ENCODE results near the gene HTR1E. TPM values are rescaled to one million over a fixed set of nuclear protein-coding genes. Genes with fewer than 3 reads are reported as not detected.
"Not testable (repeated sequence)": the region's sequence is repeated elsewhere in the genome, so short reads cannot be mapped to it uniquely, and the experiment has no call there.

HTR1E gene, protein sequence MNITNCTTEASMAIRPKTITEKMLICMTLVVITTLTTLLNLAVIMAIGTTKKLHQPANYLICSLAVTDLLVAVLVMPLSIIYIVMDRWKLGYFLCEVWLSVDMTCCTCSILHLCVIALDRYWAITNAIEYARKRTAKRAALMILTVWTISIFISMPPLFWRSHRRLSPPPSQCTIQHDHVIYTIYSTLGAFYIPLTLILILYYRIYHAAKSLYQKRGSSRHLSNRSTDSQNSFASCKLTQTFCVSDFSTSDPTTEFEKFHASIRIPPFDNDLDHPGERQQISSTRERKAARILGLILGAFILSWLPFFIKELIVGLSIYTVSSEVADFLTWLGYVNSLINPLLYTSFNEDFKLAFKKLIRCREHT
- total RNA-seq: not detected

DNA sequence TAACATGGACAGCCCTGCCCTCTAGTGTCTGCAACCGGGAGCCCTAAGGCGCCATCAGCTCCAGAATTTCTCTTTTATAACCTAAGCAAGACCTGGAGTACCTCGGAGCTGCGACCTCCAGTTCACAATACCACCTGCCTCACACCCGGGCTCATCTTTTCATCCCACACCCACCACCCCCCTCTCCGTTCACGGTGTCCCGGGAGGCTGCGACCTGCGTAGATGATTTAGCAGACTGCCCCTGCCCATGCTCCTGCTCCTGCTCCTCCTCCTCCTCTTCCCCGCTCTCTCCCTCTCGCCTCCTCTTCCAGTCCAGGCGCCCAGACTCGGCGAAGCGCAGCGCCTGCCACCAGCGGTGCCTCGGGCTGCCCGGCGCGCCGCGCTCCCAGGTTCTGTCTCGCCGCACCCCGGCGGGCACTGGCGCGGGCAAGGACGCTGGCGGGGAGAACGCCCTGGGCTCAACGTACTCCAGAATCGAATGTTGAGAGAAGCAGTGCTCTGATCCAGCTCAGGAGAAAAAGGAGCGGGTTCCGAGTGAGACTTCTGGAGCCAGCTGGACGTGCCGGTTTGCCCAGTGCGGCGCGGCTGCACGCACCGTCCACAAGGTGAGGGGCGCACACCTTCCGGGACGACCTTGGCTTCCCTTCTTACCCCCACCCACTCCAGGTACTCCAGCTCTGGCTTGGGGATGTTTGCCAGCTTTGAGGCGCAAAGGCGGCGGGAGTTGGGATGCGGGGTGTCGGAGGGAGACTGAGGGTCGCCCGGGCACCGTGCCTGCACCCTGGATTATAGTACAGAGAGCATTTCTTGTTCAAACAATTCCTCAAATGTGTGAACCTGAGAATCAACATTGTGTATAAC is at the start of gene HTR1E:
Gene HTR1E, plus strand, starts transcription at position 310 of the 861 bp plus-strand sequence. CDS start 77,807 bp downstream, outside the sequence.
- TF ChIP-seq, protein P1, sequence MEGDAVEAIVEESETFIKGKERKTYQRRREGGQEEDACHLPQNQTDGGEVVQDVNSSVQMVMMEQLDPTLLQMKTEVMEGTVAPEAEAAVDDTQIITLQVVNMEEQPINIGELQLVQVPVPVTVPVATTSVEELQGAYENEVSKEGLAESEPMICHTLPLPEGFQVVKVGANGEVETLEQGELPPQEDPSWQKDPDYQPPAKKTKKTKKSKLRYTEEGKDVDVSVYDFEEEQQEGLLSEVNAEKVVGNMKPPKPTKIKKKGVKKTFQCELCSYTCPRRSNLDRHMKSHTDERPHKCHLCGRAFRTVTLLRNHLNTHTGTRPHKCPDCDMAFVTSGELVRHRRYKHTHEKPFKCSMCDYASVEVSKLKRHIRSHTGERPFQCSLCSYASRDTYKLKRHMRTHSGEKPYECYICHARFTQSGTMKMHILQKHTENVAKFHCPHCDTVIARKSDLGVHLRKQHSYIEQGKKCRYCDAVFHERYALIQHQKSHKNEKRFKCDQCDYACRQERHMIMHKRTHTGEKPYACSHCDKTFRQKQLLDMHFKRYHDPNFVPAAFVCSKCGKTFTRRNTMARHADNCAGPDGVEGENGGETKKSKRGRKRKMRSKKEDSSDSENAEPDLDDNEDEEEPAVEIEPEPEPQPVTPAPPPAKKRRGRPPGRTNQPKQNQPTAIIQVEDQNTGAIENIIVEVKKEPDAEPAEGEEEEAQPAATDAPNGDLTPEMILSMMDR (IDR thresholded peaks at IDR 0.05): no peak
- ATAC-seq (ENCODE audit: low FRiP score): peak; percentile 86
- DNase-seq (ENCODE audit: low spot score): no peak

DNA sequence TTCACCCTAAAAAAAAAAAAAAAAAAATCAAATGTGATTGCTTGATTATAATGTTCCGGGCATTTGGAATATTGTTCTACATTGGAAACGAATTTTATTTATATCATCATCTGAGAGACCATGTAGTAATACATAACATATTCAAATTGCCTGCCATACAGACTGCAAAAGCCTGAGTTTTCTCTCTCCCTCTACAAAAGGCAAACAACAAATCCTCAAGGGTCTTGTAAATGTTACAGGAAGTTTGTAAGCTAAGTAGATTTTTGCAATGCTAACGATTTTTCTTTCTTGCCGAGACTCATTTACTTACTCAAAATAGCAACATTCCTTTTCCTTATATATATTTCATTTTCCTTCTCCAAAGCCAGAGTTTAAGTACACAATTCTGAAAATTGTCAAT is 49.0 kb upstream of the HTR1E start:
- DNase-seq (ENCODE audit: low spot score): no peak
- no peak for ATAC-seq (ENCODE audit: low FRiP score)
- TF ChIP-seq, protein P1 (IDR thresholded peaks at IDR 0.05): no peak

DNA sequence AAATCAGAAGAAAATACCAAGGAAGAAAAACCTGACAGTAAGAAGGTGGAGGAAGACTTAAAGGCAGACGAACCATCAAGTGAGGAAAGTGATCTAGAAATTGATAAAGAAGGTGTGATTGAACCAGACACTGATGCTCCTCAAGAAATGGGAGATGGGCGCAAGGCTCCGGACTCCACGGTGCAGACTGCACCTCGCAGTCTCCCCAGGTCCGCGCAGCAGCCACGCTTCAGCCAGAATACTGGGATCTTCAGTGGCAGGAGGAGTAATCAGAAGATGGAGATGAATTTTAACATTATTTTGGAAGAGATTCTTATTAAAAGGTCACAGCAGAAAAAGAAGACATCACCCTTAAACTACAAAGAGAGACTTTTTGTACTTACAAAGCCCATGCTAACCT is 40.1 kb upstream of the HTR1E start:
- ATAC-seq (ENCODE audit: low FRiP score); DNase-seq (ENCODE audit: low spot score): not testable (repeated sequence)

DNA sequence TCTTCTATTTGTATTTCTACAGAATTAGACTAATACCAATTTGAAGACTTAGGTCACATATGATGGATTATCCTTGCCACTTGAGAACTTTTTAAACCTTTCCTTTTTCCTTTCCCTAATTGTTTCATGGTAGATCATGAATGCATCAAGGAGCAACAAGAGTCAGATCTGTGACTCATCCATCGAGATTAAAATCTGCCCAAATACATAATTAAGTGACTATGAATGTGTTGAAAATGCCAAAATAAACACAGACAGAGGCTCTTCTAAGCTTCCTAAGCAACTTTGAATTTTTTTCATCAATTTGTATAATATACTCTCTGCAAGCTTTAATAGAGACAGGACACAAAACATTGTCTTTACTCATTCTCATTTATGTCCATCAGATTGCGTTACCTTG is 23.5 kb upstream of the HTR1E start:
- DNase-seq (ENCODE audit: low spot score) (no peak), ATAC-seq (ENCODE audit: low FRiP score) (no peak)
- TF ChIP-seq, protein P1 (IDR thresholded peaks at IDR 0.05): no peak

DNA sequence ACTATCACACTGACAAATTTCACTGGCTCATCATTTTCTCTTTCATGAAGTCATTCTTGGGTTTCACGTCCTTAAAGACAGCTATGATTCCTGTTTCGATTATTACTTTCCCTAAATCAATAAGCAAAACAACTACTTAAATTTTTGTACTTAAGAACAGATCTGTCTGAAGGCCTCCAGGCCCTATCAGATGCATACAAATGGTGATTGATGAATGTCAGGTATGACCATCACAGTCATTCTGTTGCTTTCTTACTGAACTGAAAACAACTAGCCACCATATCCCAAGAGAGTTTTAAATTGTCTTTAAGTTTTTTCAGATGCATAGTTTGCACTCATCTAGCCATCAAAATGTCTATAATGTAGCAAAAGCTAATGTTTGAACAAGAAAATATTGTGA is 20.9 kb upstream of the HTR1E start:
- ATAC-seq (ENCODE audit: low FRiP score) (no peak), DNase-seq (ENCODE audit: low spot score) (no peak)
- TF ChIP-seq, protein P1 (IDR thresholded peaks at IDR 0.05): no peak

DNA sequence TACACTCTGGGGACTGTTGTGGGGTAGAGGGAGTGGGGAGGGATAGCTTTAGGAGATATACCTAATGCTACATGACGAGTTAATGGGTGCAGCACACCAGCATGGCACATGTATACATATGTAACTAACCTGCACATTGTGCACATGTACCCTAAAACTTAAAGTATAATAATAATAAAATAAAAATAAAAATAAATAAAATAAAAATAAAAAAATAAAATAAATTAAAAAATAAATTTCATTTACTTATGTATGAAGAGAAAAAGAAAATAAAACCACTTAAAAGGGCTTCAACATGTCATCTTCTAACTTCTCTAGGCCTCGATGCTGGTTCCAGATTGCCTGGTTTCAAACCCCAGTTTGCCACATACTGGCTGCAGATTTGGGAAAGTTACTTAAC is 10.2 kb upstream of the HTR1E start:
- not testable (repeated sequence) for ATAC-seq (ENCODE audit: low FRiP score); DNase-seq (ENCODE audit: low spot score)

DNA sequence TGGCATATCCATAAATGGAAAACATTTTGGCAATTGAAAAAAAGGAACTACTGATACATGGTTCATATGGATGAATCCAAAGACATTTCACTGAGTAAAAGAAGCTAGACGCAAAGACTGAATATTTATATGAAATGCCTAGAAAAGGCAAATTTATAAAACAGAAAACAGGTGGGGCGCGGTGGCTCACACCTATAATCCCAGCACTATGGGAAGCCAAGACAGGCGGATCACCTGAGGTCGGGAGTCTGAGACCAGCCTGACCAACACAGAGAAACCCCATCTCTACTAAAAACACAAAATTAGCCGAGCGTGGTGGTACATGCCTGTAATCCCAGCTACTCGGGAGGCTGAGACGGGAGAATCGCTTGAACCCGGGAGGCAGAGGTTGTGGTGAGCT is 9.5 kb upstream of the HTR1E start:
- DNase-seq (ENCODE audit: low spot score); ATAC-seq (ENCODE audit: low FRiP score): not testable (repeated sequence)

DNA sequence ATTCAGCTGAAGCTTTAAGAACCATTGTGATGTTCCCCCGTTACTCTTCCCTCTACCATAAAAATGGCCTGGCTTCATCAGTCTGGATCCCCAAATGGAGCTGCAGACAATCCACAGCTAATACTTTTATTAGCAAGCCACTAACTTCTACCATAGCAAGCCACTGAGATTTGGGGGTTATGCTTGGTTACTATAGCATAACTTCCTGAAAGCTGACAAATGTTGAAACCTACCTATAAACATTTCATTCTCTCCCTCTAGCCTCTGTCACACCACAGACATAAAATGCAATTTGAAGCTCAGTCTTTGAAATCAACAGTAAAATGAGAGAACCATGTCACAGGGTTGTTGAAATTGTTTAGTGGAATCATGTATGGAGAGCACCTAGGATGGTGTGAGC is 3.0 kb upstream of the HTR1E start:
- ATAC-seq (ENCODE audit: low FRiP score) (no peak), DNase-seq (ENCODE audit: low spot score) (no peak)
- TF ChIP-seq, protein P1 (IDR thresholded peaks at IDR 0.05): no peak

All from omental fat pad (tissue), 4 donors.